ENCODE data around the gene MEPCE. TPM values are rescaled to one million over a fixed set of nuclear protein-coding genes. Genes with fewer than 3 reads are reported as not detected.

MEPCE gene
- total and polyA plus RNA-seq, 9 of the 15 experiments (the other 6 are each of a cell fraction or from before 2014, with no cell fraction given): 10.9 to 76.3 (median 44.1) TPM

- peak; percentile 99 for ATAC-seq
- ChIA-PET POLR2A (interaction anchor here (0.9 to 2.3 kb wide), 6 partner anchors 11 to 50 kb away, joined by 3 to 9 read pairs (median 4); partner anchors contain the start of gene MEPCE), CTCF (ENCODE audit: low intra/inter-chr PET ratio) (interaction anchor here (0.6 to 3.5 kb wide), 8 partner anchors 8 to 428 kb away, joined by 3 to 23 read pairs (median 4); partner anchors contain the start of genes NYAP1 and TSC22D4)
- WGBS (ENCODE audit: insufficient coverage, low coverage, missing lambda C conversion rate): 20% methylated on average over 11 of the region's 11 CpGs
- peaks cover 2 to 9% of the 10 kb centered on the region in 2 experiments; a peak in 4 of 5 replicates for H3K27me3 ChIP-seq (ENCODE audit: control insufficient read depth in 2 of 2, insufficient read depth in 2 of 2, low read length in 2 of 2)
- in situ Hi-C loops (cut with MboI) (no loop called here), intact Hi-C loops (cut with micrococcal nuclease) (loop anchor here (1.0 to 10.0 kb wide), 4 partner anchors 50 to 324 kb away; partner anchors contain the start of genes EPO and NYAP1)
- no peaks in the 10 kb centered on the region for H3K9me3 ChIP-seq (replicated peaks; ENCODE audit: control insufficient read depth, insufficient read depth, low read depth, low read length)
- no peak overlapping the region for H3K4me3 ChIP-seq
- H2AFZ ChIP-seq (ENCODE audit: low read depth, low read length): 0 out of 2 replicates have a peak overlapping the region, but pooled peaks have one; percentile 21
- H3K36me3 ChIP-seq (ENCODE audit: control insufficient read depth, insufficient read depth, low read length): no peaks in the 10 kb centered on the region
- peak; percentile 84 for FAIRE-seq
- no peaks in the 10 kb centered on the region for H4K20me1 ChIP-seq (replicated peaks; ENCODE audit: control insufficient read depth, insufficient read depth, low read length)
- no peaks in the 10 kb centered on the region for H3K79me2 ChIP-seq (ENCODE audit: control insufficient read depth, insufficient read depth, low read length)
- H3K9ac ChIP-seq (ENCODE audit: insufficient read depth in 1 of 2, low read depth in 2 of 2, low read length in 2 of 2): peak overlapping the region in 1 of 2 experiments; percentile 63; a peak in 1 of 4 replicates
- peak; percentile 61 to 85 (median 74) for DNase-seq (ENCODE audit: extremely low read depth in 1 of 4, low spot score in 3 of 4)
- H3K4me2 ChIP-seq (ENCODE audit: insufficient read depth, low read length): no peak overlapping the region
- H3K27ac ChIP-seq (ENCODE audit: extremely low read depth, low read depth, low read length): no peak overlapping the region
- H3K4me1 ChIP-seq (replicated peaks in 1 of 2; ENCODE audit: control insufficient read depth in 2 of 2, insufficient read depth in 2 of 2, low read length in 2 of 2): peaks cover 0 to 14% of the 10 kb centered on the region in 2 experiments; a peak in 2 of 5 replicates
- H3K9me1 ChIP-seq (ENCODE audit: control insufficient read depth, insufficient read depth, low read length): no peaks in the 10 kb centered on the region
- BruUV-seq (replicated peaks): no TSS peak
- 0 out of 2 replicates have a peak, but pooled peaks have one; percentile 25 for TF ChIP-seq SOX6 (IDR thresholded peaks at IDR 0.05)
- TF ChIP-seq CC2D1A (IDR thresholded peaks at IDR 0.05): peak; percentile 67; the same call in 1 of the 2 replicates
- TF ChIP-seq PKNOX1 (IDR thresholded peaks at IDR 0.05): peak; percentile 49
- TF ChIP-seq ARID2 (IDR thresholded peaks at IDR 0.05): peak; percentile 65
- TF ChIP-seq CTCFL (IDR thresholded peaks at IDR 0.05; ENCODE audit: borderline replicate concordance, insufficient read depth, low read depth, low read length, poor library complexity, severe bottlenecking): peak; percentile 77
- peak; percentile 67; the same call in 1 of the 2 replicates for TF ChIP-seq JUND (IDR thresholded peaks at IDR 0.05; ENCODE audit: borderline replicate concordance, low read depth, low read length)
- TF ChIP-seq JUND (tag; IDR thresholded peaks at IDR 0.05; ENCODE audit: borderline replicate concordance, low read depth, low read length): peak; percentile 24; the same call in 1 of the 3 replicates
- TF ChIP-seq NR3C1 (CRISPR knock-in tag; IDR thresholded peaks at IDR 0.05): no peak
- peak; percentile 95 to 97 (median 97) for TF ChIP-seq CTCF (IDR thresholded peaks at IDR 0.05 in 2 of 3, conservative IDR thresholded peaks at IDR 0.05 in 1 of 3; ENCODE audit: insufficient read depth in 2 of 3, low read depth in 1 of 3, low read length in 3 of 3)
Observed at GRCh38 chr7:100400656-100401055, 29.0 kb upstream of the MEPCE start.
